Inferior parietal cortex (tissue), 1 donor: ENCODE data around the gene CHI3L1.

Experiments used
- DNase-seq: peaks from one replicate; pipeline ENCODE4 v3.0.0-alpha.2; 2016; ENCODE audit errors: extremely low spot score

Gene CHI3L1

DNA sequence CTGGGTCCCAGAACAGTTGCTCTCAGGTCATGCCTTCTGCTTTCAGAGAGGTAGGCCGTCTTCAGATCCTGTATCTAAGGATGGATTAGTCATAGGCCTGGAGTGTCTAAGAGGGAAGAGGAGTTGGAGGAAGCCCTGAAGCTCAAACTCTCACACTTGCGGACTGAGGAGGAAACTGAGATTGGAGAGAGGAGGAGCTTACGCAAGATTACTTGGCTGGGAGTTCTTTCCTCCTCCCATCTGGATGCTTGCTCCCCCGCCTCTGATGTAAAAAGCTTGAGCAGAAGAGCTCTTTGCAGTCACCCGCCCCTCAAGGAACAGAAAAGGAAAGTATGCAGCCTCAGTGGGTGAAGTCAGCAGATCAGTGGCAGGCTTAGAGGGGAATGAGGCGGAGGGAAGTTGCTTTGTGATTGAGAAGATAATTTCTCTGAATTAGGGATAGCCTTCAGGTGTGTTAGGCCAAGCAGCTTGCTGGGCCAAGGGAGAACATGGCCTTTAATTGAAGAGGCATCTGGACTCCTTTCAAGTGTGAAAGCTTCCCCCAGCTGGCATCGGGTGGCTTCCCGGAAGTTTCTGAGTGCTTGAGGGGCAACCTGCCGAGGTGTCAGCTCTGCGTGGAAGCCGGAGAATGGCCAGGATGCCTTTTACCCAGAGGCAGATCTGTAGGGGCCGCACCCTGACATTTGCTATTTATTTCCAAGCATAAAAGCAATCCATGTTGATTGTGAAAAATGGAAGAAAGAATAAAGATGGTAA is 52.4 kb downstream of the CHI3L1 start:
- peak; percentile 67 for DNase-seq

- DNase-seq: no peak
Observed at GRCh38 chr1:203131548-203132200, 54.8 kb downstream of the CHI3L1 start.

DNA sequence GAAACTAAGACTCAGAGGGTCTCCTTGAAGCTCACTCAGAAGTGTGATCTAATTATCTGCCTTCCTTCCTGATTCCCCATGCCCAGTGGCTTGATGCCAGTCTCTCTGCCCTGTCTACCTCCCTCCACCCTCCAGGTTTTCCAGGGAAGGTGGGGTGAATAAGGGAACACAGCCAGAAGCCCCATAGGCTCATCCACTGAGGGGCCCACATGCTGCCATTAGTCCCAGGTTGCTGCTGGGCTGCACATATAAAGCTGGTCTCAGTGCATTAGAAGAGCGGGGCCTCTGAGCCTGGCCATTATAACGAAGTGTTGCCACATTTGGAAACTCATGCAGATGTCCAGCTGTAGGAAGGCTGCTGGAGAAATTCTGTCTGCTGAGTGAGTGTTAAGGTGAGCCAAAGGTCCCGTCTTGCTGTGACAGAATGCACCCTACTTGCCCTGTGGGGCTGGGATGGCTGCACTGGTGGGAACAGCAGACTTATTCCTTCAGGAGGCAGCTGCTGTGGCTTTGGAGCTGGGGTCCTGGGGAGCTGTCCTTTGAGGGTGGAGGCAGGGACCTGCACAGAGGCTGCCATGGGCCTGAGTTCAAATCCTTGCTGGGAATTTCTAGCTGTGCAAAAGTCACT is 56.0 kb downstream of the CHI3L1 start:
- DNase-seq: no peak

DNA sequence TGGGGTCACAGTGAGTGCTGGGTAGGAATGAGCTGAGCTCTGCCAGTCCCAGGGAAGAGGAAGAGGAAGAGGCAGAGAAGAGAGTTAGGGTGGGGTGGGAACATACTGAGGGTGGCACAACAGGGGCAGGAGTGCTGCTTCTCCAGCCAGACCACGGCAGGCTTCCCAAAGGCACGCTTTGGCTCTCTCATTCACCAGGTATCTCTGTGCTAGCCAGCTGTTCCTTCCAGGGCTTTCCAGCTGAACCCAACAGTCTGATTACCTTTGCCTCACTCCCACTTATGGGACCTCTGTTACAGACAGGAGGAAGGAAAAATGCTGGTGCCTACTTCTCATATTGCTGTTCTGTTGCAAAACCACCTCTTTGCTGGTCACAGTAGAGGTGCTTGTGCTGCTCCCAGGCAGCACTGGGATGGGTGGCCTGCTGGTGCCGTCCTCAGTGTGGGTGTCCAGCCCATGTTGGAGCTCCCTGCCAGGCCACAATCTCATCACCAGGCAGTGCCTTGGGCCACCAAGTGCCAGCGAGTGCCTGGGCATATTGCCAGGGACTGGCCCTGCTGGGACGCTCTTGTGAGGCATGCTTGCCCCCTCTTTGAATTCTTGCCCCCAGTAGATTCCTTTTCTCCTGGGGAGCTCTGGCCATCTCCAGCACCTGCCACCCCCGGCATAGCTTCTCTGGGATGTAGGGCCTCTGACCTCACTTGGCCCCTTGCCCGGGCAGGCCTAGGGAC is 56.8 kb downstream of the CHI3L1 start:
- DNase-seq: peak; percentile 88
